Stimulated activated CD4-positive, alpha-beta T cell treated with anti-CD3 and anti-CD28 coated beads, Interleukin-4, amount 100 ng/mL, for 24 hours (primary cell): ENCODE measurements around the gene FHOD3.
A peak's percentile ranks its signal among the peaks of the same experiment; 100 is the strongest.
"Not testable (repeated sequence)": the region's sequence is repeated elsewhere in the genome, so short reads cannot be mapped to it uniquely, and the experiment has no call there.

ENCODE experiments used
- DNase-seq: peaks from one replicate; pipeline ENCODE4 v3.0.0-alpha.2; 2020

Gene FHOD3

DNA sequence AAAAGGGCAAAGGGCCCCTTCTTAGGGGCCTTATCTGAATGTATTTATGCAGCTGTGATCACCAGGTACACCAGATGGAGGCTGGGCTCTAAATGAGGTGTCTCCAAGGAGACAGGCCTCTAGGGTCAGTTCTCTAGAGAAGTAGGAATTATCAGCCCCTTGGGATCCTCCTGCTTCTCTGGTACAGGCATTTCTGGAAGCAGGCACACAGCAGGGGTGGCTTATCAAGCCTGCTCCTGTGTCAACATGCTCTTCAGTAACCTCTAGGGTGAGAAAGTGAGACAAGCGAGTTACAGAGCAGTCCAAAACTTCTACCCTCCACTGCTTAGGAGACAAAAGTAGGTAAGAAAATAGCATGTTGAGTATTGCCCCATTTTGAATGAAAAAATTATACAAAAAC, 517.5 kb downstream of the FHOD3 start:
- DNase-seq: no peak

DNA sequence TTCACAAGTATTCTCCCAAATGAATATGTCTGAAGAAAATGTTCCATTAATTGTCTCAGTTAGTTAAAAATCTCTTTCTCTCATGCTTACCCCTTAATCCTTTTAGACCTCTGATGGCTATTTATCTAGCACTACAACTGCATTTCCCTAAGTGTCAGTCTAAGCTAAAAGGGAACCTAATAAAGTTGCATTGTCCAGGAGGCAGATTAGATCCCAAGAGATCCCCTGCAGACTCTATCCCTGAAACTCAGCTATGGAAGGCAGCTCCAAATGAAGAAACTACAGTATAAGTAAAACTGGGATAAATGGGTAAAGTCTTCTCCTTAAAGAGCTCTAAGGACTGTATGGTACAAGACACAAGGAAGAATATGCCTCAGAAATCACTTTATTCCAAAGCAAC, 518.6 kb downstream of the FHOD3 start:
- DNase-seq: not testable (repeated sequence)

GRCh38 chr18:36817039-36817438, 519.5 kb downstream of the FHOD3 start:
- no peak for DNase-seq

DNA sequence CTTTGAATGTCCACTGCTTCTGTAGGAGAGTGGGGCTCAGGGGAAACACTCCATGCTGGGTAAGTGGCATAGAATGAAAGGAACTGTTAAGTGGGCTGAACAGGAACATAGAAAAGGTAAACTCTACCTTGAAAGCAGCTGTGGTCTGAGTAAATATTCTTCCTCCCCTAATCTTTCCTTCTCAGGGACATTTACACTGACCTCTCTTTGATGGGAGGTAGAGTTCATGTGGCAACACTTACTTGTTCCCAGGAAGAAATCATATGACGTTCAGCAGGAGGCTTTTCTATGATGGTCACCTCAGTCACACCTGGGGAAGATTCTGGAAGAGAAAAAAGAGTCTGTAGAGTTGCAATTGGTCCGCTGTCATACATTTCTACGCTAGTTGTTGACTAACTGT, 521.1 kb downstream of the FHOD3 start:
- no peak for DNase-seq

GRCh38 chr18:36819621-36820020, 522.1 kb downstream of the FHOD3 start:
- DNase-seq: no peak

DNA sequence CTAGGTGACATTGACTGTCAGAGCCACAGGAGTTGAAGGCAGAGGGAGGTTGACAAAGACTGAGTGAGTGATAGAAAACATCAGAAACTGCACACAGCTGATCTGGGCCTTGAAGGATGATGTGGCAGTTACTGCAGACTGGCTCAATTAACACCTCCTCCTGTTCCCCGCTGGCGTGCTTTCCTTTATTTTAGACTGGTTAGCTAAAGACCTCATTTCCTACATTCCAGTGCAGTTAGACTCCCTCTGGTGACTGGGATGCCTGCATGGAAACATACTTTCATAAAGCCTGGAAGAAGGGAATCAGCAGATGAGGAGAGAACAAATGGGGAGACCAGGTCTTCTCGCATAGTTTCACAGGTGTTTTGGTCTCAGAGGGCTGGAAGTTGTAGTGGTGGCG, 524.2 kb downstream of the FHOD3 start:
- DNase-seq: no peak

DNA sequence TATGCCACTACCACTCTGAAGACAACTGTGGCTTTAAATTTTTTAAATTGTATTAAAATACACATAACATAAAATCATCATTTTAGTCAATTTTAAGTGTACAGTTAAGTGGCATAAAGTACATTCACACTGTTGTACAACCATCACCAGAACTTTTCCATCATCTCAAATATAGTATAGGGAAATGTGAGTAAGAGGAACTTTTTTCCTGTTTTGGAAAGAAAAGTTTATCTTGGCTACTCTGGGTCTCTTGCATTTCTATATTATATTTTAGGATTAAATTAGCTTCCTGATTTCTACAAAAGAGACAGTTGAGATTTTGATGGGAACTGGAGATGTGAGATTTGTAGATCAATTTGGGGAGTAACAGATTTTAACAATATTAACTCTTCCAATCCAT, 528.0 kb downstream of the FHOD3 start:
- no peak for DNase-seq

- no peak for DNase-seq
These were observed 529.0 kb downstream of the FHOD3 start for GRCh38 chr18:36826556-36826955.

DNA sequence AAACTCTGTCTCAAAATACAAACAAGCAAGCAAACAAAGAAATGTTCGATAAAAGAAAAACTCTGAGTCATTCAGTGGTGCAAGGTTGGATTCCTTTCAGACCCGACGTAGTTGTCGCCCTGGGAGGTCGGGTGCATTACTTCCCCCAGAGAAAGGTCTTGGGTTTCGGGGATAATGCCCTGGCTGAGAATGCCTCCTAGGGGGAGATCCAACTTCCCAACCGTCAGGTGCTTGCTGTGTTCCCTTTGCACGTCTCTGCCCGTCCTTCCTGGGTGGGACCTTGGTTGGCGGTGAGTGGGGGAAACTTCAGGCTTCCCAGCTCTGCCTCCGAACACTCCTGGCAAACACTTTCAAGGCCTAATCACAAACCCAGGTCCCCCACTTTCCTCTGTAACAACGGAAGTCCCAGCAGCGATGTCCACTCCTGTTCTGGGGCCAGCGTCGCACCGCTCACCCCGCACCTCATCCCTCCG, 530.7 kb downstream of the FHOD3 start:
- peak; percentile 16 for DNase-seq

DNA sequence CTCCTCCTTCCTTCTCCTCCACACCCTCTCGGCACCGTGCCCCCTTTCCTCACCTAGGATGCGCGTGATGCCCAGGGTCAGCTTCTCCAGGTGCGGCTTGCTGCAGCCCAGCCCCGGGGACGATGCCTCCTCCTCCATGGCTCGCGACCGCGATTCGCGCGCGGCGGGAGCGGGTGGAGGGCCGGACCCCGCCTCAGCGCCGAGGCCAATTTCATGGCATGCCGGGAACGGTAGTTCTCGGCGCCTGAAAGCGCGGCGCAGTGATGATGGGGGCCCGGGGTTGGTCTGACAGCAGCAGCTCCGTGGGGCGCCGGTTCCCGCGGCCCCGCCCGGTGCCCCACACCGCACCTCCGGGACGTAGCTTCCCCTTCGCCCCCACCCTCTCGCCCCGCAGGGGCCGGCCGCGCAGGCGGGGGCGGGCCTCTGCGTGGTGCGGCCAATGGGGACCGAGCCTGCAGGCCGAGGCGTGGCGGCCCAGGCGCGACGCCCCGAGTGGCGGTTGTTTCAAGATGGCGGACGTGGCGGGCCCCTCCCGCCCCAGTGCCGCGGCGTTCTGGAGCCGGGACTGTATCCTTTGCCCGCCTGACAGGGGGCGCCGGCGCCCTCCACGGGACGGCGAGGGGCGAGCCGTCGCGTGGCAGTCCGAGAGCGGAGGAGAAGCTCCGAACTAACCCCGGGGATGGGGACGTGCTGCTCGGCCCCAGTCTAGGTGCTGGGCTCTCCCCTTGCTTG, 531.3 kb downstream of the FHOD3 start, which contains the start of the genes KIAA1328 and TPGS2:
TSS of gene KIAA1328 (plus strand) at position 498 of the 732 bp plus-strand sequence. CDS start at position 510, 12 bp downstream.
TSS of gene TPGS2 (minus strand) at position 373 of the 732 bp plus-strand sequence. CDS start at position 138, 235 bp downstream.
- peak; percentile 86 for DNase-seq
